Osteoblast (primary cell): ENCODE results near the gene CEP85L. TPM values are rescaled to one million over a fixed set of nuclear protein-coding genes. Genes with fewer than 3 reads are reported as not detected.

ENCODE experiments used
- DNase-seq: peaks from one replicate; pipeline ENCODE4 v3.0.0; 2011; ENCODE audit warnings: low spot score, mixed read lengths; ENCODE audit not compliant: insufficient read length; ENCODE audit errors: missing footprints
- H2AFZ ChIP-seq: 2 replicates; pipeline ENCODE4 v1.6.0; 2011; ENCODE audit warnings: mild to moderate bottlenecking, low read length
- H3K27ac ChIP-seq: 2 replicates; pipeline ENCODE4 v1.5.1; 2011; ENCODE audit warnings: mild to moderate bottlenecking, low read depth, low read length, moderate library complexity
- H3K27me3 ChIP-seq: 2 replicates; pipeline ENCODE4 v1.6.0; 2012; ENCODE audit warnings: mild to moderate bottlenecking, control low read depth, inconsistent platforms, low read length, moderate library complexity; ENCODE audit not compliant: insufficient read depth
- H3K36me3 ChIP-seq: 2 replicates; pipeline ENCODE4 v1.5.1; 2011; ENCODE audit warnings: mild to moderate bottlenecking, low read length, control low read depth, moderate library complexity; ENCODE audit not compliant: insufficient read depth
- H3K4me1 ChIP-seq: 2 replicates; pipeline ENCODE4 v1.5.1; 2011; ENCODE audit warnings: mild to moderate bottlenecking, low read length, control low read depth, moderate library complexity; ENCODE audit not compliant: insufficient read depth
- H3K4me2 ChIP-seq: 2 replicates; pipeline ENCODE4 v1.6.0; 2011; ENCODE audit warnings: mild to moderate bottlenecking, low read length; ENCODE audit not compliant: insufficient read depth
- H3K4me3 ChIP-seq: fragments of 200-600 bp; sonication (generic); 3 replicates; pipeline ENCODE4 v1.5.1; 2012; ENCODE audit warnings: mild to moderate bottlenecking, low read length, inconsistent platforms; ENCODE audit not compliant: insufficient read depth
- H3K79me2 ChIP-seq: 2 replicates; pipeline ENCODE4 v1.6.0; 2012; ENCODE audit warnings: mild to moderate bottlenecking, low read length, control low read depth, inconsistent platforms; ENCODE audit not compliant: insufficient read depth
- H3K9me3 ChIP-seq: 2 replicates; pipeline ENCODE4 v1.5.1; 2011; ENCODE audit warnings: low read depth, low read length, control low read depth
- H4K20me1 ChIP-seq: 2 replicates; pipeline ENCODE4 v1.6.0; 2012; ENCODE audit warnings: mild to moderate bottlenecking, low read length, control low read depth; ENCODE audit not compliant: insufficient read depth
- total RNA-seq: library from RNA; depleted of rRNA; stranded (reverse); fragments of >200 nt; gene quantifications from 2 replicates; pipeline ENCODE4 v1.2.3, GENCODE V29; 2012
- TF ChIP-seq, protein P1 (sequence below): IDR thresholded peaks from 2 replicates; pipeline ENCODE4 v1.5.1; 2011; ENCODE audit warnings: mild to moderate bottlenecking, low read depth, low read length, moderate library complexity; ENCODE audit errors: extremely low read depth

Gene CEP85L
- total RNA-seq, 1 donor = 15.2 TPM

- H3K9me3 ChIP-seq = no peaks in the 10 kb centered on the region
- no peaks in the 10 kb centered on the region for H3K27me3 ChIP-seq
- H3K36me3 ChIP-seq = no peaks in the 10 kb centered on the region
- DNase-seq = no peak
- no peak overlapping the region for H2AFZ ChIP-seq
- no peaks in the 10 kb centered on the region for H3K4me1 ChIP-seq
- no peak overlapping the region for H3K4me3 ChIP-seq
- peaks cover 10% of the 10 kb centered on the region for H4K20me1 ChIP-seq
- TF ChIP-seq, protein P1, sequence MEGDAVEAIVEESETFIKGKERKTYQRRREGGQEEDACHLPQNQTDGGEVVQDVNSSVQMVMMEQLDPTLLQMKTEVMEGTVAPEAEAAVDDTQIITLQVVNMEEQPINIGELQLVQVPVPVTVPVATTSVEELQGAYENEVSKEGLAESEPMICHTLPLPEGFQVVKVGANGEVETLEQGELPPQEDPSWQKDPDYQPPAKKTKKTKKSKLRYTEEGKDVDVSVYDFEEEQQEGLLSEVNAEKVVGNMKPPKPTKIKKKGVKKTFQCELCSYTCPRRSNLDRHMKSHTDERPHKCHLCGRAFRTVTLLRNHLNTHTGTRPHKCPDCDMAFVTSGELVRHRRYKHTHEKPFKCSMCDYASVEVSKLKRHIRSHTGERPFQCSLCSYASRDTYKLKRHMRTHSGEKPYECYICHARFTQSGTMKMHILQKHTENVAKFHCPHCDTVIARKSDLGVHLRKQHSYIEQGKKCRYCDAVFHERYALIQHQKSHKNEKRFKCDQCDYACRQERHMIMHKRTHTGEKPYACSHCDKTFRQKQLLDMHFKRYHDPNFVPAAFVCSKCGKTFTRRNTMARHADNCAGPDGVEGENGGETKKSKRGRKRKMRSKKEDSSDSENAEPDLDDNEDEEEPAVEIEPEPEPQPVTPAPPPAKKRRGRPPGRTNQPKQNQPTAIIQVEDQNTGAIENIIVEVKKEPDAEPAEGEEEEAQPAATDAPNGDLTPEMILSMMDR = no peak
- H3K4me2 ChIP-seq = no peak overlapping the region
- H3K79me2 ChIP-seq = peaks cover 69% of the 10 kb centered on the region
- no peak overlapping the region for H3K27ac ChIP-seq
Measured at GRCh38 chr6:118594877-118595276, 56.5 kb downstream of the CEP85L start.

DNA sequence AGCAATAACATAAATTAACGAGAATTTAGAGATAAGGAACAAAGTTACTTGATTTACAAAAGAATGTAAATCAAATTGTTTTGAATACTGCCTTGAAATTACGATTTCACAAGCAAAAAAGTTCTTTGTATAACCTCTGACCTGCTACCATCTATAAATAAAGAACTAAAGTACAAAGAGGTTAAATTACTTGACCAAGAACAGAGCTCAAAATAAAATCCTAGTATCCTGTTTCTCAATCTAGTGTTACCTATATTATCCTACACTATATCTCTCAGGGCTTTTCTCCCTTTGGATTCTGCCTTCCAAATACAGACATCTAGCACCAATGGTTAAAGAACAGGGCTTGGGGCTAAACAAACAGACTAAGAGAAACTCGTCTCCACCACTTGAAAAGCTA lies 59.5 kb downstream of the CEP85L start:
- Histone ChIP-seq H2AFZ (no peak overlapping the region), H3K4me1 (no peaks in the 10 kb centered on the region), H4K20me1 (peaks cover 37% of the 10 kb centered on the region), H3K4me3 (no peak overlapping the region), H3K36me3 (no peaks in the 10 kb centered on the region), H3K79me2 (peaks cover 72% of the 10 kb centered on the region), H3K27ac (no peak overlapping the region), H3K27me3 (no peaks in the 10 kb centered on the region), H3K4me2 (no peak overlapping the region), H3K9me3 (no peaks in the 10 kb centered on the region)
- DNase-seq = no peak
- TF ChIP-seq, protein P1 = no peak

DNA sequence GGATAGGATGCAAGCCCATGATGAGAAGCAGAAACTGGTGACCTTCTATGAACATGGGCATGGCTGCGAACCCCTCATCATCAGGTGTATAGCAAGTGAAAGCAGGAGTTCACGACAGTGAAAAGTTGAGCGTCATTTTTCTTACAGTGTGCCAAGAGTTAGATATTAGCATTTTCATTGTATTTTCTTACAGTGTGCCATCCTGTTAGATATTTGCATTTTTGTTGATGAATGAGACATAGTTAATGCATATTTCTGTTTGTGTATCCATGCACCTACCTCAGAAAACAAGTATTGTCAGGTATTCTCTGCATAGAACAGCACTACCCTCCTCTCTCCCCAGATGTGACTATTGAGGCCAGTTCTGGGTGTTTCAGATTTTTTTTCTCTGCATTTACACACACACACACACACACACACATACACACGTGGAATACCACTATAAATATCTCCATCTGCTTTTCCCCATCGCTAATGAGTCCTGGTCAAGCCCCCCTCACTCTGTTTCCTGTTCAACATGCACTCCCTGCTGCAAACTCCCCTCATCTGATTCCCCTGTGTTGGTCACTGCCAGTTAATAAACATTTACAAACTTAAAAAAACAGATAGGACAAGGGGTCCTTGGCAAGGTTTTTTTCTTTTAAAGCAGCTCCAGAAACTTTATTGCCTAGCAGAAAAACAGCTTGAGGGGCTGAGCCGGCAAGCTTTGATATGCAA lies 61.6 kb downstream of the CEP85L start:
- H4K20me1 ChIP-seq = peaks cover 42% of the 10 kb centered on the region
- DNase-seq = no peak
- H3K27ac ChIP-seq = no peak overlapping the region
- H3K36me3 ChIP-seq = no peaks in the 10 kb centered on the region
- no peak overlapping the region for H2AFZ ChIP-seq
- H3K4me1 ChIP-seq = no peaks in the 10 kb centered on the region
- TF ChIP-seq, protein P1 = no peak
- no peak overlapping the region for H3K4me3 ChIP-seq
- H3K9me3 ChIP-seq = no peaks in the 10 kb centered on the region
- peaks cover 70% of the 10 kb centered on the region for H3K79me2 ChIP-seq
- no peaks in the 10 kb centered on the region for H3K27me3 ChIP-seq
- H3K4me2 ChIP-seq = no peak overlapping the region

GRCh38 chr6:118589186-118589585 lies 62.2 kb downstream of the CEP85L start:
- Histone ChIP-seq H3K36me3 (no peaks in the 10 kb centered on the region), H3K27me3 (no peaks in the 10 kb centered on the region), H3K4me2 (no peak overlapping the region), H2AFZ (no peak overlapping the region), H3K27ac (no peak overlapping the region), H3K9me3 (no peaks in the 10 kb centered on the region), H4K20me1 (peaks cover 48% of the 10 kb centered on the region), H3K4me1 (no peaks in the 10 kb centered on the region), H3K4me3 (no peak overlapping the region), H3K79me2 (peaks cover 75% of the 10 kb centered on the region)
- DNase-seq = no peak
- TF ChIP-seq, protein P1 = no peak
